ENCODE data around the gene CHID1.

The CHID1 gene

GRCh38 chr11:882596-882995 lies 28.0 kb downstream of the CHID1 start:
- DNase-seq, result no peak

GRCh38 chr11:880447-880846 lies 30.2 kb downstream of the CHID1 start:
- DNase-seq, result no peak

DNA sequence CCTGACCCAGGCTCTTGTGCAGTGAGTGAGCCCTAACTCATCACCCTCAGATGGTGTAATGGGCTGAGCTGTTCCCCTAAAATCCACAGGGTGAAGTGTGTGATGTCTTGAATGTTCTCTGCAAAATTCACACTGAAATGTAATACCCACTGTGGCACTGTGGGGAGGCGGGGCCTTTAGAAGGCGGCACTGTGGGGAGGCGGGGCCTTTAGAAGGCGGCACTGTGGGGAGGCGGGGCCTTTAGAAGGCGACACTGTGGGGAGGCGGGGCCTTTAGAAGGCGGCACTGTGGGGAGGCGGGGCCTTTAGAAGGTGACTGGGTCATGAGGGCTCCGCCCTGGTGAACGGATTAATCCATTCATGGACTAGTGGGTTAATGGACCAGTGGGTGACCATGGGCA lies 33.0 kb downstream of the CHID1 start:
- no peak for DNase-seq

- DNase-seq, result no peak
Measured at GRCh38 chr11:876545-876944, 34.1 kb downstream of the CHID1 start.

DNA sequence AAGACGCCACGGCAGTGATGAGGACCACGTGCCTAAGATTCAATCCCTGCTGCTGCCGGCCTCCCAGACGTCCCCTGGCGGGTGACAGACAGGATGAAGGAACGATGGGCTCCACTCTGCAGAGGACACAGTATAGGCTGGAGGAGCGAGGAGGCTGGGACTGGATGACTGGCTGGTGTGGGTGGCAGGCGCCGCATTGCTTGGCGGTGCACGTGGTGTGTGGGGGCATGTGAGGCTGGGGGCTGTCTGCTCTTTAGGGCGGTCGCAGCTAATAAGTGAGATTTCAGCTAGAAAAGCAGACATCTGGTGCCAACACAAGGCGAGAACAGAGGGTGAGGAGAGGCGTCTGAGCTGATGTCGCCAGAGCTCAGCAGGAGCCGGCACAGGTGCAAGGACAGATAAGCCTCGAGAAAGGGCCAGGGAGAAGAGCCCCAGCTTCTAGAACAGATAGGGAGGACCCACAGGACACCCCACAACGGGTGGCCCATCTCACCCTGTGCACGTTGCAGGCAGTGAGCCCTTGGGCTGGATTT lies 34.8 kb downstream of the CHID1 start:
- no peak for DNase-seq

DNA sequence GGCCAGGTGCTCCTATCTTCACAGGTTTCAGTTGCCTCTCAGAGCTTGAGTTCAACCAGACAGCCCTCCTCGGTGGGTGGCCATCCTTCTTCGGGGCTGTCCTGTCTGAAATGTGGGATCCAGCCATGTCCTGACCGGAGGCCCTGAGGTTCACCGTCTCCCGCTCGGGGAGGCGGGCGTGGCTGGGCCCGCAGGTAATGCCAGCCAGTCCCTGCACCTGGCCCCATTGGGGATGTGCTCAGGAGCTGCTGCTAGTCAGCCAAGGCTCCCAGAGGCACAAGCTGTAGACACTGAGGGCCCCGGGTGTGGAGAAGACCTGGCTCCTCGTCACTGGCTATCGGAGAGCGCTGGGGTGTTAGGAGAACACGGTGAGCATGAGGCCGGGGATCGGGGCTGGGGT lies 35.4 kb downstream of the CHID1 start:
- DNase-seq, result no peak

GRCh38 chr11:873706-874105 lies 36.9 kb downstream of the CHID1 start:
- no peak for DNase-seq

GRCh38 chr11:872799-873198 lies 37.8 kb downstream of the CHID1 start:
- DNase-seq, result no peak

DNA sequence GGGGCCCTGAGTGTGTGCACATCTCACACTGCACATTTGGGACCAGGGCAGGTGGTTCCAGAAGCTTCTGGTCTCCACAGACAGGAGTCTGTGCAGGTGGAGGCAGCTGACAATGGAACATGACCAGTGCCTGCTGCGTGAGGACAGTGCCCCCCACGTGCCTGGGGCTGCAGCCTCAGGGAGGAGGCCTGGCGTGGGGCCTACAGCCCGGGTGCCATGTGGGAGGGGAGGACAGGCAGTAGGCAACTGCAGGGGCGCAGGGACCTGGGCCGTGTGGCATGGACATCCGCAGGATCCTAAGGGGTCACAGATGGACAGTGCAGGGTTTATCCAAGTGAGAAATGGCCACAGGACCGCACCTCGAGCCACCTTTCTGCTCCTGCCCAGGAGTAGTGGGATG lies 39.1 kb downstream of the CHID1 start:
- DNase-seq, result no peak

- no peak for DNase-seq
Measured at GRCh38 chr11:870418-870817, 40.2 kb downstream of the CHID1 start.

DNA sequence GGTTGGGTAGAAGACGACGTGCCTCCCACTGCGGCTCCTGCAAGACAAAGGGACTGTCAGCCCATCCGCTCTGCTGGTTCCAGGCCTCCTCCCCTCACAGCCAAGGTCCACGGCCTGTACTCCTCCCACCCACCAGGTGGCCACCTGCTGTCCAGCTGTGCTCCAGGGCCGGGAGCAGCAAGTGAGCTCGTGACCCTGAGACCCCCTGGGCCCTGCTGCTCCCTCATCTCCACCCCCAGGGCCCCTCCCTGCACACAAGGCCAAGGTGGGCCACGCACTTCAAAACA lies 40.5 kb downstream of the CHID1 start:
- DNase-seq, result no peak

DNA sequence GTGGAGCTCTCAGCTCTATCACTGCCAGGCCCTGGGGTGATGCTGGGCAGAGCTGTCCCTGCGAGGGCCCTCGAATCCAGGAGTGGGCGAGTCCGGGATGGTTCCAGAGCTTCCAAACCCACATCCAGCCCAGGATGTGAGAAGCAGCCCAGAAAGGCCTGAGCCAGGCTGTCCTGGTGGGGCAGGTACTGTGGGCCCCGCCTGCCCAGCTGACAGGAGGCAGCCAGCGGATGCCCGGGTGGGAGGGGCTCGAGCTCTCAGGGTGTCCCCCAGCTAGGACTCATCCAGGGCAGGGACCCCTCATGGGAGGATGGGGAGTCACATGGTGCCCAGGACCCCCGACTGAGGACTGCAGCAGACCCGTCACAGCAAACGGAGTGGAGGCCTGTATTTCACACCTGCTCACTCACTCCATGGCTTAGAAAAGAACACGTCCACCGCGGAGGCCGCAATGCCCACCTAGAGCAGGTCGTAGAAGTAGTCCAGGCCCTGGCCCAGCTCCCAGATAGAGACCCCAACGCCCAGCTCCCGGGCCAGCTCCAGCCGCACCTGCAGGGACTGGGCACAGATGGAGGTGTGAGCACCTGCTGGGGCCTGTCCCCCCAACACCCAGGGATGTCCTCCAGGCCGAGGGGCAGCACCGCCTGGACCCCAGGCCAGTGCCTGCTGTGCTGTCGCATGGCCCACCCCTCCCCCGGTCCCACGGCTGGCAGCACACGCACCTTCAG lies 41.0 kb downstream of the CHID1 start:
- no peak for DNase-seq

- no peak for DNase-seq
Measured at GRCh38 chr11:868802-869201, 41.8 kb downstream of the CHID1 start.

GRCh38 chr11:868394-868793 lies 42.2 kb downstream of the CHID1 start:
- DNase-seq, result no peak

GRCh38 chr11:867856-868358 lies 42.7 kb downstream of the CHID1 start:
- no peak for DNase-seq

DNA sequence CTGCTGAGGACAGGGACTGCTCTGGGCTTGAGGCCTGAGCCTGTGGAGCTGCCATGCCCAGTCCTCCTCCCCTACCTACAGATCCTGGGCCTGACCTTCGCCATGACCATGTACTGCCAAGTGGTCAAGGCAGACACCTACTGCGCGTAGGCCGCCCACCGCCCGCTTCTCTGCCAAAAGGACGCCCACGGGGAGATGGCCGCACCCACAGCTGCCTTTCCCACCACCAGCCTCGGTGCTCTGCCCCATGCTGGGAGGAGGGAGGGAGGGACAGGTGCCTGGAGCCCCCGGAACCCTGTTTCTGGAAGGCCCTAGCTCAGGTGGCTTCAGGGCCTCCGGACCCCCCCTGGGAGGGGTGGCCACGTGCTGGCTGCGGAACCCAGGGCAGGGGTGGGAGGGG lies 44.1 kb downstream of the CHID1 start:
- DNase-seq, result no peak

DNA sequence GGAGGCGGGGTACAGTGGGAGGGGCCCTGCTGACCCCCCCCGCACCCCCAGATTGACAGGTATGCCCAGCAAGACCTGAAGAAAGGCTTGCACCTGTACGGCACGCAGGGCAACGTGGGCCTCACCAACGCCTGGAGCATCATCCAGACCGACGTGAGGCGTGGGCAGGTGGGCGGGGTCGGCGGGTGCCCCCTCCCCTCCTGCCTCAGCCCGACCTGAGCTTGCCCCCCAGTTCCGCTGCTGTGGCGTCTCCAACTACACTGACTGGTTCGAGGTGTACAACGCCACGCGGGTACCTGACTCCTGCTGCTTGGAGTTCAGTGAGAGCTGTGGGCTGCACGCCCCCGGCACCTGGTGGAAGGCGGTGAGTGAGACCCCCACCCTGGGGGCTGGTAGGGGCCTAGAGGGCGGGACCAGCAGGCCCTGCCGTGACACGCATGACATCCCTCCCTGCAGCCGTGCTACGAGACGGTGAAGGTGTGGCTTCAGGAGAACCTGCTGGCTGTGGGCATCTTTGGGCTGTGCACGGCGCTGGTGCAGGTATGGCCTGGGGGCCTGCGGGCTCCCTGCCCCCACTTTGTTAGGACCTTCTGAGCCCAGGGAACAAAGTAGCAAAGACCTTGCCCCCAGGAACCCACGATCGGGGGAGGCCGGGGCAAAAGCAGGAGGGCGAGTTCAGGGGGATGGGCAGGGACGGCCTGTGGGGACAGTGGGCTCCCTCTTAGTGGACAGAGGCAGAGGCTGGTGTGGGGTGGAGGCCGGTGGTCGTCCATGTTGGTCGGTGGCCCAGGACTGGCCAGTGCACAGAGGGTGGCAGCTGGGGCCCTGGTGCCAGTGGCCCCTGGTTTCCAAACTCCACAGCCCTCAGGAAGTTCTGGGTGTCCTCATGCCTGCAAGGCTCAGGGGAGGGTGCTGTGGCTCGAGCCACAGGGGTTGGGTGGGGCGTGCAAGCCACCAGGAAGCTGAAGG lies 44.9 kb downstream of the CHID1 start:
- no peak for DNase-seq

DNA sequence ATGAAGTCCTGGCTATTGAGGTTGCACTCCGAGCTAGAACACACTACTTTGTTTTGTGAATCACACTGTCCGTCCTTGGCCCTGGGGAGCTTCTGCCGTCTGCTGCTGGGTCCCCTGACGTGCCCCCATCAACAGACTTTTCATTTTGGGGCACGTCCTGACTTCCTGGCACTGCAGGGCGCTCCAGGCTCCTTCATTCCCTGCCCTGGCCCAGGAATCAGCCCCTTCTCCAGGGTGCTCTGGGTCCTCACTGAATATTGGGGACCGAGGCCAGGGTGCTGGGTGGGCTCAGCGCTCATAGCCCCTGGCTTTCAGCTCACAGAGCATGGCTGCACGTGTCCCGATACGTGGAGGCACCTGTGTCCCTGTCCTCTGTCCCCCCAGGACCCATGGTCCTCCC lies 45.7 kb downstream of the CHID1 start:
- no peak for DNase-seq

DNA sequence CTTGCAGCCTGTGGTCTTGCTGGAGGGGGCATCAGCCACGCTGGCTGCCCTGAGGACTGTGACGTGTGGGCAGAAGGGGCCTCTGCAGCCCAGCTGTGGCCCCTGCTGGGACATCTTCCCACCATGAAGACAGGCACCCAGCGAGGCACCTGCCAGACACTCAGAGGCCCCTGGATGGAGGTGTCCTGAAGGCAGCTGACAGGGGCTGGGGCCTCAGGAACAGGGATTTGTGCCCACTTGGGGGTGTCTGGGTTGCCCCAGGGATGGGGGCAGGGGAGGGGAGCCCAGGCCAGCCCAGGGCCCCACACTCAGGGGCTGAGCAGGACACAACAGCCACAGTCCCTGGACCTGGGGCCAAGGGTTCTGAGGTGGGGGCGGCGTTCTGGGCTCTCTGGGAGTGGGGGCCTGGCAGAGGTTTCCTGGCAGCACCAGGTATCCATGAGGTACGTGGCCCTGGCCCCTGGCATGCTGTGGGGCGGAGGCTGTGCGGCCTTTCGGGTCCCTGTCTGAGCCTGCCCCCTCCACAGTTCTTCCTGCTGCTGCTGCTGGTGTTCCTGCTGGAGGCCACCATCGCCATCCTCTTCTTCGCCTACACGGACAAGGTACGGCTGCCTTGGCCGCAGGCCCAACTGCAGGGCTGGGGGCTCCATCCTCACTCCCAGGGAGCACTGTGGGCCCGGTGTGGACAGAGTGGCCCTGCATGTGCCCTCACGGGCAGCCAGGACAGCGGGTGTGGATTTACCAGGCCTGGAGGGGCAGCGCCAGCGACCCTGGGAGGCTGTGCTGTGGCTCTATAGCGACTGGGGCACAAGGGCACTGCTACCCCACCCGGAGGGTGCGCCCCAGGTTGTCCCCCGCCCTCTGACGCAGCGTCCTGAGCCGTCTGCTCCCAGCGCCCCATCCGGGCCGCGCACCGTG lies 46.4 kb downstream of the CHID1 start:
- no peak for DNase-seq

- no peak for DNase-seq
Measured at GRCh38 chr11:863023-863909, 47.3 kb downstream of the CHID1 start.

DNA sequence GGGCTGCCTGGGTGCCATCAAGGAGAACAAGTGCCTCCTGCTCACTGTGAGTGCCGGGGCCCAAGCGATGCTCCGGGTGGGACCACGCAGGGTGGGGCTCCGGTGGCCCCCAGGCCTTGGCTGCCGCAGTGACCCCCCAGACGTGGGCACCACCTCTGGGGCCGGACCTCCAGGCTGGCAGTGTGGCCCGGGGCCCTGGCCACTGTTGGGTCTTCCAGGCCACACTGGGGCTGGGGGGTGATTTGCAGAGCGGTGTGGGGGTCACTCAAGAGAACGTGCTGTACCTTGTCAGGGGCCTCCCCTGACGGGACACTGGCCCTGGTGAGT lies 48.0 kb downstream of the CHID1 start:
- no peak for DNase-seq

GRCh38 chr11:862081-862661 lies 48.4 kb downstream of the CHID1 start:
- DNase-seq, result no peak
